Liver (tissue), 9 donors: ENCODE measurements around the gene SLC35A2. TPM values are rescaled to one million over a fixed set of nuclear protein-coding genes. Genes with fewer than 3 reads are reported as not detected.
A peak's percentile ranks its signal among the peaks of the same experiment; 100 is the strongest.

ENCODE experiments used
- DNase-seq: peaks from one replicate; pipeline ENCODE4 v3.0.0-alpha.2; 2017; ENCODE audit warnings: low spot score
- H3K27ac ChIP-seq, 2 donors: one replicate each; pipeline ENCODE4 v1.7.0; 2013; ENCODE audit warnings: inconsistent platforms in 2 of 2, low read length in 2 of 2, control low read depth in 1 of 2, low read depth in 1 of 2, mild to moderate bottlenecking in 1 of 2
- H3K27me3 ChIP-seq, 4 donors: one replicate each; pipeline versions ENCODE4 v1.6.1 to v1.7.0; 2013; ENCODE audit warnings: low read length in 3 of 4, inconsistent platforms in 1 of 4, mild to moderate bottlenecking in 1 of 4, moderate library complexity in 1 of 4; ENCODE audit not compliant: control insufficient read depth in 4 of 4, insufficient read depth in 4 of 4
- H3K36me3 ChIP-seq, 4 donors: one replicate each; pipeline versions ENCODE4 v1.6.1 to v1.7.0; 2013; ENCODE audit warnings: low read length in 3 of 4, mild to moderate bottlenecking in 3 of 4, low read depth in 1 of 4, moderate library complexity in 1 of 4; ENCODE audit not compliant: control insufficient read depth in 4 of 4, insufficient read depth in 3 of 4
- H3K4me1 ChIP-seq, 4 donors: one replicate each; pipeline versions ENCODE4 v1.6.1 to v1.7.0; 2013; ENCODE audit warnings: low read length in 3 of 4, mild to moderate bottlenecking in 3 of 4, moderate library complexity in 1 of 4; ENCODE audit not compliant: control insufficient read depth in 4 of 4, insufficient read depth in 4 of 4
- H3K4me3 ChIP-seq, 3 donors: one replicate each; pipeline versions ENCODE4 v1.6.1 to v1.7.0; 2013; ENCODE audit warnings: low read length in 3 of 3, control low read depth in 1 of 3, low read depth in 1 of 3, mild to moderate bottlenecking in 1 of 3
- H3K9ac ChIP-seq, 2 donors: one replicate each; pipeline ENCODE4 v1.7.0; 2013; ENCODE audit warnings: low read length in 2 of 2, mild to moderate bottlenecking in 2 of 2, moderate library complexity in 2 of 2, control low read depth in 1 of 2, low read depth in 1 of 2
- H3K9me3 ChIP-seq, 4 donors: one replicate each; pipeline versions ENCODE4 v1.6.1 to v1.7.0; 2013; ENCODE audit warnings: low read length in 3 of 4; ENCODE audit not compliant: control insufficient read depth in 4 of 4
- ATF3 ChIP-seq: IDR thresholded peaks from 2 replicates; pipeline ENCODE4 v1.6.1; 2016; ENCODE audit warnings: antibody characterized with exemption
- CTCF ChIP-seq: fragments of 150-350 bp; IDR thresholded peaks from 2 replicates; pipeline ENCODE4 v1.5.1; 2017; ENCODE audit warnings: improper control_type of control experiment, low read depth, low read length; ENCODE audit not compliant: missing input control
- FOXA2 ChIP-seq: IDR thresholded peaks from 2 replicates; pipeline ENCODE4 v1.6.1; 2016; ENCODE audit warnings: antibody characterized with exemption
- GABPA ChIP-seq, 2 donors: IDR thresholded peaks in 1 of 2; conservative IDR thresholded peaks in 1 of 2; 2 replicates each; pipeline ENCODE4 v1.6.1; 2016; ENCODE audit warnings: antibody characterized with exemption in 2 of 2, mild to moderate bottlenecking in 1 of 2, moderate library complexity in 1 of 2
- HNF4A ChIP-seq, 2 donors: conservative IDR thresholded peaks; 2 replicates each; pipeline ENCODE4 v1.6.1; 2016; ENCODE audit warnings: antibody characterized with exemption in 2 of 2, mild to moderate bottlenecking in 2 of 2
- HNF4G ChIP-seq: IDR thresholded peaks from 2 replicates; pipeline ENCODE4 v1.6.1; 2016; ENCODE audit warnings: antibody characterized with exemption
- MAX ChIP-seq: IDR thresholded peaks from 2 replicates; pipeline ENCODE4 v1.6.1; 2016; ENCODE audit warnings: antibody characterized with exemption
- NR2F2 ChIP-seq: IDR thresholded peaks from 2 replicates; pipeline ENCODE4 v1.6.1; 2016; ENCODE audit warnings: antibody characterized with exemption
- RAD21 ChIP-seq, 2 donors: IDR thresholded peaks; 2 replicates each; pipeline ENCODE4 v1.6.1; 2016; ENCODE audit warnings: antibody characterized with exemption in 2 of 2, mild to moderate bottlenecking in 2 of 2
- RXRA ChIP-seq, 2 donors: IDR thresholded peaks; 2 replicates each; pipeline ENCODE4 v1.6.1; 2017 to 2018; ENCODE audit warnings: antibody characterized with exemption in 2 of 2, mild to moderate bottlenecking in 1 of 2
- SP1 ChIP-seq: IDR thresholded peaks from 2 replicates; pipeline ENCODE4 v1.6.1; 2018; ENCODE audit warnings: antibody characterized with exemption, mild to moderate bottlenecking
- TAF1 ChIP-seq: conservative IDR thresholded peaks from 2 replicates; pipeline ENCODE4 v1.6.1; 2016; ENCODE audit warnings: antibody characterized with exemption, mild to moderate bottlenecking
- ZBTB33 ChIP-seq: IDR thresholded peaks from 2 replicates; pipeline ENCODE4 v1.6.1; 2016; ENCODE audit warnings: antibody characterized with exemption
- WGBS: extraction: QIAGEN DNeasy Blood & Tissue Kit; methylation state at CpG from one replicate; pipeline ENCODE4 v1.1.7; 2013; 5-methylcytosine and 5-hydroxymethylcytosine counted together
- polyA plus RNA-seq, 2 donors: library from polyadenylated mRNA; stranded (reverse) in 1 of 2; unstranded in 1 of 2; fragments of 200-250 nt in 1 of 2; fragments of >200 nt in 1 of 2; fragmentation: Nextera tagmentation in 1 of 2; extraction: Ambion mirVana in 1 of 2; gene quantifications; one replicate each; pipeline versions ENCODE4 v1.2.1 to v1.2.3, GENCODE V29; 2013 to 2015
- total RNA-seq, 2 donors: library from RNA; depleted of rRNA; stranded (reverse); fragments of >200 nt; gene quantifications; one replicate each; pipeline ENCODE4 v1.2.3, GENCODE V29; 2014
- donor health status: healthy.
- donor health status: healthy.
- donor health status: healthy.
- donor health status: healthy.
- donor health status: healthy.

SLC35A2 gene
- total and polyA plus RNA-seq, 4 donors = 10.0 to 26.9 (median 14.4) TPM

GRCh38 chrX:48920718-48921104, 9.3 kb upstream of the SLC35A2 start (continued):
- no peak for TF ChIP-seq ZBTB33
- no peak for TF ChIP-seq GABPA (IDR thresholded peaks at IDR 0.05 in 1 of 2, conservative IDR thresholded peaks at IDR 0.05 in 1 of 2)
- no peak for TF ChIP-seq FOXA2
- TF ChIP-seq RAD21 (IDR thresholded peaks at IDR 0.05) = no peak
- TF ChIP-seq RXRA (IDR thresholded peaks at IDR 0.05) = no peak

- Histone ChIP-seq H3K4me1 (peaks cover 0 to 33% (median 9%) of the 10 kb centered on the region in 4 donors), H3K36me3 (peaks cover 0 to 16% (median 3%) of the 10 kb centered on the region in 4 donors), H3K27me3 (peaks cover 0 to 2% (median 0%) of the 10 kb centered on the region in 4 donors), H3K27ac (peak overlapping the region in 1 of 2 donors; percentile 88), H3K9me3 (no peaks in the 10 kb centered on the region), H3K4me3 (no peak overlapping the region), H3K9ac (peak overlapping the region in 1 of 2 donors; percentile 31)
- 57% methylated on average over 8 of the region's 8 CpGs for WGBS
- no peak for TF ChIP-seq ZBTB33
- TF ChIP-seq MAX = no peak
- TF ChIP-seq HNF4A (conservative IDR thresholded peaks at IDR 0.05) = no peak
- TF ChIP-seq SP1 = no peak
- no peak for TF ChIP-seq ATF3
- TF ChIP-seq NR2F2 = no peak
- TF ChIP-seq TAF1 = no peak
- TF ChIP-seq HNF4G = no peak
- TF ChIP-seq FOXA2 = no peak
- TF ChIP-seq CTCF = no peak
- no peak for DNase-seq
Measured at GRCh38 chrX:48919947-48920717, 8.7 kb upstream of the SLC35A2 start.
